ENCODE data around the gene NBEAL2.

GRCh38 chr3:46977811-46978195 lies 1.7 kb upstream of the NBEAL2 start:
- TF ChIP-seq POLR2A (IDR thresholded peaks at IDR 0.05; ENCODE audit: low read depth, low read length) (no peak), POLR2AphosphoS5 (IDR thresholded peaks at IDR 0.05; ENCODE audit: low read length) (no peak), PRDM15 (CRISPR knock-in tag; IDR thresholded peaks at IDR 0.05) (no peak), ATF3 (IDR thresholded peaks at IDR 0.05; ENCODE audit: borderline replicate concordance, extremely low read depth, low read depth, low read length) (no peak), POU2F2 (IDR thresholded peaks at IDR 0.05; ENCODE audit: borderline replicate concordance, low read depth, low read length) (no peak), STAT1 (conservative IDR thresholded peaks at IDR 0.05) (no peak), MYB (IDR thresholded peaks at IDR 0.05; ENCODE audit: borderline replicate concordance, low read depth, low read length) (no peak), ZBTB40 (IDR thresholded peaks at IDR 0.05; ENCODE audit: borderline replicate concordance) (no peak), ZZZ3 (IDR thresholded peaks at IDR 0.05; ENCODE audit: control insufficient read depth, insufficient read length, low read depth) (no peak)
- TF ChIP-seq, protein P1, sequence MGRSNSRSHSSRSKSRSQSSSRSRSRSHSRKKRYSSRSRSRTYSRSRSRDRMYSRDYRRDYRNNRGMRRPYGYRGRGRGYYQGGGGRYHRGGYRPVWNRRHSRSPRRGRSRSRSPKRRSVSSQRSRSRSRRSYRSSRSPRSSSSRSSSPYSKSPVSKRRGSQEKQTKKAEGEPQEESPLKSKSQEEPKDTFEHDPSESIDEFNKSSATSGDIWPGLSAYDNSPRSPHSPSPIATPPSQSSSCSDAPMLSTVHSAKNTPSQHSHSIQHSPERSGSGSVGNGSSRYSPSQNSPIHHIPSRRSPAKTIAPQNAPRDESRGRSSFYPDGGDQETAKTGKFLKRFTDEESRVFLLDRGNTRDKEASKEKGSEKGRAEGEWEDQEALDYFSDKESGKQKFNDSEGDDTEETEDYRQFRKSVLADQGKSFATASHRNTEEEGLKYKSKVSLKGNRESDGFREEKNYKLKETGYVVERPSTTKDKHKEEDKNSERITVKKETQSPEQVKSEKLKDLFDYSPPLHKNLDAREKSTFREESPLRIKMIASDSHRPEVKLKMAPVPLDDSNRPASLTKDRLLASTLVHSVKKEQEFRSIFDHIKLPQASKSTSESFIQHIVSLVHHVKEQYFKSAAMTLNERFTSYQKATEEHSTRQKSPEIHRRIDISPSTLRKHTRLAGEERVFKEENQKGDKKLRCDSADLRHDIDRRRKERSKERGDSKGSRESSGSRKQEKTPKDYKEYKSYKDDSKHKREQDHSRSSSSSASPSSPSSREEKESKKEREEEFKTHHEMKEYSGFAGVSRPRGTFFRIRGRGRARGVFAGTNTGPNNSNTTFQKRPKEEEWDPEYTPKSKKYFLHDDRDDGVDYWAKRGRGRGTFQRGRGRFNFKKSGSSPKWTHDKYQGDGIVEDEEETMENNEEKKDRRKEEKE (IDR thresholded peaks at IDR 0.05), result no peak

Data from GM12878 (cell line).